HEK293 (cell line): ENCODE results near the gene CCDC150.

Experiments
- CTCF ChIP-seq: fragments of 450-650 bp; formaldehyde crosslinking; IDR thresholded peaks from 2 replicates; pipeline ENCODE4 v1.5.1; 2016; ENCODE audit warnings: missing biosample characterization, missing genetic modification characterization
- FEZF1 ChIP-seq: fragments of 450-650 bp; formaldehyde crosslinking; IDR thresholded peaks from 2 replicates; pipeline ENCODE4 v1.5.1; 2016; ENCODE audit warnings: missing biosample characterization, missing genetic modification characterization
- GLIS1 ChIP-seq: fragments of 450-650 bp; formaldehyde crosslinking; IDR thresholded peaks from 2 replicates; pipeline ENCODE4 v1.5.1; 2016; ENCODE audit warnings: missing biosample characterization, missing genetic modification characterization
- GLIS2 ChIP-seq: fragments of 450-650 bp; formaldehyde crosslinking; IDR thresholded peaks from 2 replicates; pipeline ENCODE4 v1.5.1; 2016; ENCODE audit warnings: missing biosample characterization, missing genetic modification characterization
- REPIN1 ChIP-seq: fragments of 450-650 bp; formaldehyde crosslinking; IDR thresholded peaks from 2 replicates; pipeline ENCODE4 v1.5.1; 2017; ENCODE audit warnings: missing biosample characterization, missing genetic modification characterization, low read depth
- SCRT2 ChIP-seq: fragments of 450-650 bp; formaldehyde crosslinking; IDR thresholded peaks from 2 replicates; pipeline ENCODE4 v1.5.1; 2016; ENCODE audit warnings: missing biosample characterization, missing genetic modification characterization
- TRIM28 ChIP-seq: IDR thresholded peaks from 2 replicates; pipeline ENCODE4 v1.6.1; 2011; ENCODE audit warnings: low read length, control low read depth, borderline replicate concordance
- ZBTB20 ChIP-seq: fragments of 450-650 bp; formaldehyde crosslinking; IDR thresholded peaks from 2 replicates; pipeline ENCODE4 v1.5.1; 2016; ENCODE audit warnings: missing biosample characterization, missing genetic modification characterization
- ZBTB48 ChIP-seq: fragments of 450-650 bp; formaldehyde crosslinking; IDR thresholded peaks from 2 replicates; pipeline ENCODE4 v1.5.1; 2016; ENCODE audit warnings: missing biosample characterization, missing genetic modification characterization
- ZNF121 ChIP-seq: fragments of 450-650 bp; formaldehyde crosslinking; IDR thresholded peaks from 2 replicates; pipeline ENCODE4 v1.5.1; 2016; ENCODE audit warnings: missing biosample characterization, missing genetic modification characterization
- ZNF155 ChIP-seq: fragments of 450-650 bp; formaldehyde crosslinking; IDR thresholded peaks from 2 replicates; pipeline ENCODE4 v1.5.1; 2016; ENCODE audit warnings: missing biosample characterization, missing genetic modification characterization
- ZNF157 ChIP-seq: fragments of 450-650 bp; formaldehyde crosslinking; IDR thresholded peaks from 2 replicates; pipeline ENCODE4 v1.5.1; 2016; ENCODE audit warnings: missing biosample characterization, missing genetic modification characterization
- ZNF169 ChIP-seq: fragments of 450-650 bp; formaldehyde crosslinking; IDR thresholded peaks from 2 replicates; pipeline ENCODE4 v1.5.1; 2016; ENCODE audit warnings: missing biosample characterization, missing genetic modification characterization
- ZNF175 ChIP-seq: fragments of 450-650 bp; formaldehyde crosslinking; IDR thresholded peaks from 2 replicates; pipeline ENCODE4 v1.5.1; 2016; ENCODE audit warnings: missing biosample characterization, missing genetic modification characterization
- ZNF211 ChIP-seq: fragments of 450-650 bp; formaldehyde crosslinking; IDR thresholded peaks from 2 replicates; pipeline ENCODE4 v1.5.1; 2016; ENCODE audit warnings: low read depth, missing biosample characterization, missing genetic modification characterization
- ZNF426 ChIP-seq: fragments of 450-650 bp; formaldehyde crosslinking; IDR thresholded peaks from 2 replicates; pipeline ENCODE4 v1.5.1; 2017; ENCODE audit warnings: missing biosample characterization, missing genetic modification characterization, mild to moderate bottlenecking, inconsistent platforms, moderate library complexity
- ZNF501 ChIP-seq: fragments of 450-650 bp; formaldehyde crosslinking; IDR thresholded peaks from 2 replicates; pipeline ENCODE4 v1.5.1; 2016; ENCODE audit warnings: missing biosample characterization, missing genetic modification characterization
- ZNF514 ChIP-seq: fragments of 450-650 bp; formaldehyde crosslinking; IDR thresholded peaks from 2 replicates; pipeline ENCODE4 v1.5.1; 2016; ENCODE audit warnings: missing biosample characterization, missing genetic modification characterization
- ZNF518A ChIP-seq: fragments of 450-650 bp; formaldehyde crosslinking; conservative IDR thresholded peaks from 2 replicates; pipeline ENCODE4 v1.5.1; 2016; ENCODE audit warnings: low read depth, missing biosample characterization, missing genetic modification characterization
- ZNF529 ChIP-seq: fragments of 450-650 bp; formaldehyde crosslinking; IDR thresholded peaks from 2 replicates; pipeline ENCODE4 v1.5.1; 2017; ENCODE audit warnings: missing genetic modification characterization, missing biosample characterization; ENCODE audit not compliant: insufficient replicate concordance
- ZNF660 ChIP-seq: fragments of 450-650 bp; IDR thresholded peaks from 2 replicates; pipeline ENCODE4 v1.5.1; 2018; ENCODE audit warnings: missing biosample characterization, mild to moderate bottlenecking, missing genetic modification characterization
- ZNF792 ChIP-seq: fragments of 450-650 bp; formaldehyde crosslinking; IDR thresholded peaks from 2 replicates; pipeline ENCODE4 v1.5.1; 2016; ENCODE audit warnings: missing biosample characterization, missing genetic modification characterization
- ZNF830 ChIP-seq: fragments of 450-650 bp; IDR thresholded peaks from 2 replicates; pipeline ENCODE4 v1.5.0; 2018; ENCODE audit warnings: missing biosample characterization, missing genetic modification characterization, low read depth, mild to moderate bottlenecking, moderate library complexity

The CCDC150 gene

GRCh38 chr2:196639180-196640030 lies at the start of gene CCDC150 (continued):
- TF ChIP-seq ZNF518A (peak; percentile 49; the same call in 1 of the 2 replicates), ZNF426 (tag by site-specific recombination) (no peak), CTCF (tag by site-specific recombination) (peak; percentile 70), FEZF1 (tag by site-specific recombination) (no peak), ZNF529 (tag by site-specific recombination) (no peak), ZBTB20 (tag by site-specific recombination) (peak; percentile 96), ZNF175 (tag by site-specific recombination) (no peak), REPIN1 (tag by site-specific recombination) (no peak), ZNF169 (tag by site-specific recombination) (no peak), ZNF514 (tag by site-specific recombination) (no peak), GLIS1 (tag by site-specific recombination) (peak; percentile 88), ZNF155 (no peak), ZNF792 (tag by site-specific recombination) (no peak), ZNF211 (0 out of 2 replicates have a peak, but pooled peaks have one; percentile 11), ZNF121 (tag by site-specific recombination) (0 out of 2 replicates have a peak, but pooled peaks have one; percentile 9), TRIM28 (peak; percentile 75), ZBTB48 (tag by site-specific recombination) (peak; percentile 90), ZNF501 (tag by site-specific recombination) (peak; percentile 69; the same call in 1 of the 2 replicates), ZNF660 (tag by site-specific recombination) (no peak), GLIS2 (tag by site-specific recombination) (peak; percentile 47), ZNF157 (no peak), ZNF830 (no peak), SCRT2 (tag by site-specific recombination) (no peak)
